Fibroblast of the conjunctiva (primary cell): ENCODE data around the gene TAF8.
"Not testable (repeated sequence)": the region's sequence is repeated elsewhere in the genome, so short reads cannot be mapped to it uniquely, and the experiment has no call there.

Source experiments
- DNase-seq: peaks from one replicate; pipeline ENCODE4 v3.0.0-alpha.2; 2010; ENCODE audit warnings: low read depth

Gene TAF8

GRCh38 chr6:42029062-42029685 lies 21.1 kb upstream of the TAF8 start:
- no peak for DNase-seq

GRCh38 chr6:42029881-42030280 lies 20.4 kb upstream of the TAF8 start:
- no peak for DNase-seq

GRCh38 chr6:42030585-42031506 lies 19.5 kb upstream of the TAF8 start:
- DNase-seq = no peak

- DNase-seq = no peak
Measured at GRCh38 chr6:42032366-42032765, 18.0 kb upstream of the TAF8 start.

- DNase-seq = not testable (repeated sequence)
Measured at GRCh38 chr6:42037669-42038068, 12.7 kb upstream of the TAF8 start.

- DNase-seq = no peak
Measured at GRCh38 chr6:42038163-42038562, 12.2 kb upstream of the TAF8 start.

- no peak for DNase-seq
Measured at GRCh38 chr6:42038811-42039408, 11.4 kb upstream of the TAF8 start.

GRCh38 chr6:42040856-42041480 lies 9.4 kb upstream of the TAF8 start:
- no peak for DNase-seq

- no peak for DNase-seq
Measured at GRCh38 chr6:42041481-42042053, 8.8 kb upstream of the TAF8 start.

GRCh38 chr6:42042108-42042507 lies 8.2 kb upstream of the TAF8 start:
- no peak for DNase-seq

GRCh38 chr6:42043787-42044475 lies 6.4 kb upstream of the TAF8 start:
- DNase-seq = peak; percentile 75

- DNase-seq = peak; percentile 94
Measured at GRCh38 chr6:42045538-42046460, 4.5 kb upstream of the TAF8 start.

GRCh38 chr6:42046464-42047212 lies 3.7 kb upstream of the TAF8 start:
- DNase-seq = no peak

- no peak for DNase-seq
Measured at GRCh38 chr6:42047213-42047590, 3.1 kb upstream of the TAF8 start.

- no peak for DNase-seq
Measured at GRCh38 chr6:42047790-42048405, 2.4 kb upstream of the TAF8 start.

GRCh38 chr6:42049116-42049809 lies 1.1 kb upstream of the TAF8 start:
- no peak for DNase-seq

- no peak for DNase-seq
Measured at GRCh38 chr6:42049948-42050296, 402 bp upstream of the TAF8 start.

GRCh38 chr6:42051268-42051653 lies 937 bp downstream of the TAF8 start:
- DNase-seq = no peak

- DNase-seq = no peak
Measured at GRCh38 chr6:42053601-42054000, 3.3 kb downstream of the TAF8 start.
